ENCODE data around the gene CIT.

The CIT gene

GRCh38 chr12:119859241-119859640, 17.9 kb downstream of the CIT start:
- no peak for TF ChIP-seq CTCF (IDR thresholded peaks at IDR 0.05; ENCODE audit: borderline replicate concordance, insufficient read depth, low read depth, low read length)
- no peak overlapping the region for H3K4me3 ChIP-seq (ENCODE audit: low read depth, low read length)

- H3K4me3 ChIP-seq (ENCODE audit: low read depth, low read length): no peak overlapping the region
- TF ChIP-seq CTCF (IDR thresholded peaks at IDR 0.05; ENCODE audit: borderline replicate concordance, insufficient read depth, low read depth, low read length): no peak
These were observed 20.0 kb downstream of the CIT start for GRCh38 chr12:119857041-119857591.

GRCh38 chr12:119850330-119850729, 26.8 kb downstream of the CIT start:
- no peak overlapping the region for H3K4me3 ChIP-seq (ENCODE audit: low read depth, low read length)
- no peak for TF ChIP-seq CTCF (IDR thresholded peaks at IDR 0.05; ENCODE audit: borderline replicate concordance, insufficient read depth, low read depth, low read length)

GRCh38 chr12:119843100-119843499, 34.0 kb downstream of the CIT start:
- TF ChIP-seq CTCF (IDR thresholded peaks at IDR 0.05; ENCODE audit: borderline replicate concordance, insufficient read depth, low read depth, low read length): no peak
- H3K4me3 ChIP-seq (ENCODE audit: low read depth, low read length): no peak overlapping the region

- no peak overlapping the region for H3K4me3 ChIP-seq (ENCODE audit: low read depth, low read length)
- no peak for TF ChIP-seq CTCF (IDR thresholded peaks at IDR 0.05; ENCODE audit: borderline replicate concordance, insufficient read depth, low read depth, low read length)
These were observed 34.7 kb downstream of the CIT start for GRCh38 chr12:119842380-119842779.

DNA sequence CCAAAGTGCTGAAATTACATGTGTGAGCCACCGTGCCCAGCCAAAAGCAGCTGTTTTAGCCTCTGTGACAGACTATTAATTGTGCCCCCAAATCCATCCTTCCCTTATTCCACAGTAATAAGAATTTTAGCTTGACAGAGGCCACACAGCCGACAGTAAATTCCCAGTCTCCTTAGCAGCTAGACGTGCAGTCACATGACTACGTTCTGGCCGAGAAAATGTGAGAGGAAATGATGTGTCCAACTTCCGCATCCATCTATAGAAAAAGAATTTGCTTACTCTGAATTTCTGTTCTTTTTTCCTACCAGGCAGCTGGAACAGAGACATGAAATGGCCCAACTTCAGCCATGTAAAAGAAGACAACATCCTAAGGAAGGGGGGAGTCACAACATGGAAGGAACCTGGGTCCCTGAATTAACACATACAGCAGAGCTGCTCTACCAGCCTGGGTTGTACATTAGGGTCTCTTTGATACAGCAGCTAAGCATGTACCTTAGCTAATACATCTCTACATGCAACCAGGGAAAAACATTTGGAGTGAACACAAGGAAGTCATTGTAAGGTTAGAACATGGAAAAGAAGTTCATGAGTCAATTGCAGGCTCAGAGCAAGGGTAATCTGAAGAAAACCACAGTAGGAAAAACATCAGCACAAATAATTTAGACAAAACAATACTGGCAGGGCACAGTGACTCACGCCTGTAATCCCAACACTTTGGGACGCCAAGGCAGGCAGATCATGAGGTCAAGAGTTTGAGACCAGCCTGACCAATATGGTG, 35.5 kb downstream of the CIT start:
- no peak for TF ChIP-seq CTCF (IDR thresholded peaks at IDR 0.05; ENCODE audit: borderline replicate concordance, insufficient read depth, low read depth, low read length)
- no peak overlapping the region for H3K4me3 ChIP-seq (ENCODE audit: low read depth, low read length)

DNA sequence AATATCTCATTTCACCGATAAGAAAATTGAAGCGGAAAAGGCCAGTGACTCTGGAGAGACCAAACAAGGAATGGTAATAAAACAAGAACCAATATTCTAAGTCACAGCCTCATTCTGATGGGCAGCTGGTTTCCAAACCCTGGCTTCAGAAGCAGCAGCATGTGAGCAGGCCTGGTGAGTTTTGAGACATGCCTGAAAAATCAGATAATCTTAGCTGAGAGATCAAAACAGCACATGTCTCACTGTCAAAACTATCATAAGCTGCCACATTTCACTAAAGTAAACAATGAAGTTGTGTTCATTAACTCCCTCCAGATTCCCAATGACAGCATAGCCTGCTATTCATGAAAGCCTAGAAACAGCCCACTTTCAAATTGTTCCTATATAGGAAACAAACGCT, 36.5 kb downstream of the CIT start:
- TF ChIP-seq CTCF (IDR thresholded peaks at IDR 0.05; ENCODE audit: borderline replicate concordance, insufficient read depth, low read depth, low read length): no peak
- no peak overlapping the region for H3K4me3 ChIP-seq (ENCODE audit: low read depth, low read length)

Data from GM12875 (cell line).